Body of pancreas (tissue), 4 donors: Measurements from ENCODE around the gene CNTD1. TPM values are rescaled to one million over a fixed set of nuclear protein-coding genes. Genes with fewer than 3 reads are reported as not detected.

Experiments used
- ATAC-seq: fragments of 150-250 bp; one replicate; pipeline ENCODE4 v1.9.1; 2016
- DNase-seq, 4 donors: peaks; one replicate each; pipeline ENCODE4 v3.0.0-alpha.2; 2019
- H3K27ac ChIP-seq, 4 donors: fragments of 200-600 bp; sonication (generic); 1 replicate in 3 of 4; 2 replicates in 1 of 4; pipeline versions ENCODE4 v1.5.1 to v1.6.1; 2016 to 2019; ENCODE audit warnings: mild to moderate bottlenecking in 1 of 4, mixed read lengths in 1 of 4, moderate library complexity in 1 of 4
- H3K27me3 ChIP-seq, 2 donors: fragments of 200-600 bp; sonication (generic); one replicate each; pipeline ENCODE4 v1.6.0; 2016; ENCODE audit warnings: mild to moderate bottlenecking in 1 of 2
- H3K36me3 ChIP-seq, 2 donors: fragments of 200-600 bp; sonication (generic); replicated peaks in 1 of 2; 2 replicates each; pipeline ENCODE4 v1.5.1; 2016; ENCODE audit warnings: low read depth in 2 of 2; ENCODE audit not compliant: insufficient read depth in 1 of 2
- H3K4me1 ChIP-seq: fragments of 200-600 bp; sonication (generic); one replicate; pipeline ENCODE4 v1.6.0; 2016
- H3K4me3 ChIP-seq, 2 donors: fragments of 200-600 bp; sonication (generic); 1 replicate in 1 of 2; 2 replicates in 1 of 2; pipeline ENCODE4 v1.5.1; 2016 to 2019
- H3K9me3 ChIP-seq, 3 donors: fragments of 200-600 bp; sonication (generic); 1 replicate in 2 of 3; 2 replicates in 1 of 3; pipeline ENCODE4 v1.5.1; 2016
- CTCF ChIP-seq, 7 experiments: fragments of 450-650 bp in 4 of 7; fragments of 200-600 bp in 3 of 7; sonication (generic) in 3 of 7; IDR thresholded peaks; one replicate each; pipeline ENCODE4 v1.5.1; 2016 to 2019; ENCODE audit warnings: antibody characterized with exemption in 7 of 7
- POLR2A ChIP-seq, 3 donors: fragments of 450-650 bp; IDR thresholded peaks; one replicate each; pipeline ENCODE4 v1.6.1; 2016; ENCODE audit warnings: antibody characterized with exemption in 3 of 3, mild to moderate bottlenecking in 2 of 3
- WGBS, 2 donors: methylation state at CpG; one replicate each; pipeline ENCODE4 v1.1.5; 2017; 5-methylcytosine and 5-hydroxymethylcytosine counted together
- intact Hi-C: fragments of 100-400 bp; cut with DNase I; formaldehyde crosslinking; loops from one replicate; pipeline ENCODE4 v1.15.1; 2023
- total RNA-seq, 2 donors: library from RNA; depleted of rRNA; stranded (reverse); fragments of >200 nt; gene quantifications; one replicate each; pipeline ENCODE4 v1.1.0, GENCODE V29; 2016

CNTD1 gene
- total RNA-seq, 2 donors from 2014 or later, result not detected

- Histone ChIP-seq H3K27ac (no peak within 1 kb of the TSS), H3K4me1 (peaks cover 27% of the 10 kb centered on the region), H3K27me3 (peaks cover 0 to 19% of the 10 kb centered on the region in 2 donors), H3K36me3 (peaks cover 6 to 17% of the 10 kb centered on the region in 2 donors), H3K9me3 (no peaks in the 10 kb centered on the region), H3K4me3 (no peak within 1 kb of the TSS)
- DNase-seq, result peak in 1 of 4 donors; percentile 15
- intact Hi-C loops, result no loop called here
- peak; percentile 49 for ATAC-seq
- WGBS, 2 donors, result 6 to 17% methylated on average over 7 to 63 of the region's 65 CpGs
- TF ChIP-seq POLR2A (IDR thresholded peaks at IDR 0.05) (peak in 2 of 3 donors; percentile 9 to 14), CTCF (IDR thresholded peaks at IDR 0.05) (no peak)
Observed at GRCh38 chr17:42779936-42780850, 18.5 kb upstream of the CNTD1 start, which contains the start of gene WNK4. WNK4 (plus strand) TSS chr17:42780610; CDS start chr17:42780699, 89 bp downstream.

GRCh38 chr17:42780851-42781638 lies 17.6 kb upstream of the CNTD1 start:
- Histone ChIP-seq H3K27me3 (peaks cover 0 to 27% of the 10 kb centered on the region in 2 donors), H3K27ac (no peak overlapping the region), H3K4me1 (peaks cover 28% of the 10 kb centered on the region), H3K36me3 (peaks cover 6 to 17% of the 10 kb centered on the region in 2 donors), H3K9me3 (no peaks in the 10 kb centered on the region), H3K4me3 (no peak overlapping the region)
- WGBS, 2 donors, result 12 to 22% methylated on average over 21 to 33 of the region's 39 CpGs
- intact Hi-C loops, result no loop called here
- no peak for TF ChIP-seq CTCF (IDR thresholded peaks at IDR 0.05)
- no peak for TF ChIP-seq POLR2A (IDR thresholded peaks at IDR 0.05)
- ATAC-seq (no peak), DNase-seq (no peak)

- peaks cover 0 to 32% of the 10 kb centered on the region in 2 donors for H3K27me3 ChIP-seq
- no peak for ATAC-seq
Observed at GRCh38 chr17:42781639-42782165, 17.0 kb upstream of the CNTD1 start.

More at GRCh38 chr17:42781639-42782165, 17.0 kb upstream of the CNTD1 start:
- peaks cover 28% of the 10 kb centered on the region for H3K4me1 ChIP-seq
- no peak overlapping the region for H3K27ac ChIP-seq
- intact Hi-C loops, result no loop called here
- no peak overlapping the region for H3K4me3 ChIP-seq
- 28 to 44% methylated on average over 7 to 10 of the region's 10 CpGs for WGBS, 2 donors
- no peaks in the 10 kb centered on the region for H3K9me3 ChIP-seq
- DNase-seq, result no peak
- TF ChIP-seq CTCF (IDR thresholded peaks at IDR 0.05) (no peak), POLR2A (IDR thresholded peaks at IDR 0.05) (no peak)
- peaks cover 6 to 14% of the 10 kb centered on the region in 2 donors for H3K36me3 ChIP-seq
